ENCODE data around the gene INF2.

DNA sequence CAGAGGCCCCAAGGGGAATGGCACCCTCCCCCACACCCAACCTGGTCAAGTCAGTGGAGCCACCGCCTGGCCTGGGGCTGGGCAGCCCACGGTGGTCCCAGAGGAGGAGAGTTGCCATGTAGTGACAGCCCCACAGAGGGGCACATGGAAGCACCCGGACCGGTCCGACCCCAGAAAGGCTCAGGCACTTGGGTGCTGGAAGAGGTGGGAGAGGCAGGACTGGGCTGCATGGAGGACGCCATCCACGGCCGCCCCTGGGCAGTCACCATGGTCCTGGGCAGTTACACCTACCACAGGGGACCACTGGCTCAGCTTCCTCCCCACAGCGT is 46.9 kb upstream of the INF2 start:
- no peak for TF ChIP-seq HDAC6 (IDR thresholded peaks at IDR 0.05; ENCODE audit: low read depth, low read length)
- TF ChIP-seq, protein P1, sequence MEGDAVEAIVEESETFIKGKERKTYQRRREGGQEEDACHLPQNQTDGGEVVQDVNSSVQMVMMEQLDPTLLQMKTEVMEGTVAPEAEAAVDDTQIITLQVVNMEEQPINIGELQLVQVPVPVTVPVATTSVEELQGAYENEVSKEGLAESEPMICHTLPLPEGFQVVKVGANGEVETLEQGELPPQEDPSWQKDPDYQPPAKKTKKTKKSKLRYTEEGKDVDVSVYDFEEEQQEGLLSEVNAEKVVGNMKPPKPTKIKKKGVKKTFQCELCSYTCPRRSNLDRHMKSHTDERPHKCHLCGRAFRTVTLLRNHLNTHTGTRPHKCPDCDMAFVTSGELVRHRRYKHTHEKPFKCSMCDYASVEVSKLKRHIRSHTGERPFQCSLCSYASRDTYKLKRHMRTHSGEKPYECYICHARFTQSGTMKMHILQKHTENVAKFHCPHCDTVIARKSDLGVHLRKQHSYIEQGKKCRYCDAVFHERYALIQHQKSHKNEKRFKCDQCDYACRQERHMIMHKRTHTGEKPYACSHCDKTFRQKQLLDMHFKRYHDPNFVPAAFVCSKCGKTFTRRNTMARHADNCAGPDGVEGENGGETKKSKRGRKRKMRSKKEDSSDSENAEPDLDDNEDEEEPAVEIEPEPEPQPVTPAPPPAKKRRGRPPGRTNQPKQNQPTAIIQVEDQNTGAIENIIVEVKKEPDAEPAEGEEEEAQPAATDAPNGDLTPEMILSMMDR (IDR thresholded peaks at IDR 0.05 in 2 of 3, conservative IDR thresholded peaks at IDR 0.05 in 1 of 3; ENCODE audit: insufficient read depth in 2 of 3, low read depth in 1 of 3, low read length in 3 of 3), result no peak
- TF ChIP-seq FIP1L1 (IDR thresholded peaks at IDR 0.05; ENCODE audit: low read depth, low read length, poor library complexity, severe bottlenecking), result no peak

Data from K562 (cell line).